ENCODE measurements around the gene TEAD1.

The TEAD1 gene

DNA sequence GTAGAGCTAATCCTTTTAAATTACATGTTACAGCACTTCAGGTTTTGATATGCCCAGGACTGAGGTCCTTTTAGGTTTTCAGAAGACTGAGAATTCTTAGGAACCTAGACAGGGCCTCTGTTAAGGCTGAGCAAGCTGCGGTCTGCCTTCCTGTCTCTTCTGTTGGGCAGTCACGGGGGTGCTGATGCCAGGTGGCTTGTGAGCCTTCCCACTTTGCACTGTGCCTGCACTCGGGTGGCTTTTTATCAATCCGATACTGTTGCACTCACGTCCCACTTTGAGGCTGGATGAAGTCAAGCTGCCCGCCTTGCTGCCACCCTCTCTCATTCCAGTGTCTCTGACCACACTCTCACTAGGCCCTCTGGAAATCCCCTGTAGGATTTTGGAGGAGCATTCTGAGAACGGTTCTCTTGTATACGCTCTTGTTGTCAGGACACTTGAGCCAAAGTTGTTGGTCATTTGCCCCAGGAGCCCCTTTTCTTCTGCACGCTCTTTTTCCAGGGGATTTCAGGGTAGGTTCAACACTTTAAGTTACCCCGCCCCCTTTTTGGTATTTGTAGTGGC lies 141.8 kb downstream of the TEAD1 start:
- H3K27ac ChIP-seq: no peak overlapping the region
- no peak for TF ChIP-seq ZFX (IDR thresholded peaks at IDR 0.05)
- TF ChIP-seq, protein P1, sequence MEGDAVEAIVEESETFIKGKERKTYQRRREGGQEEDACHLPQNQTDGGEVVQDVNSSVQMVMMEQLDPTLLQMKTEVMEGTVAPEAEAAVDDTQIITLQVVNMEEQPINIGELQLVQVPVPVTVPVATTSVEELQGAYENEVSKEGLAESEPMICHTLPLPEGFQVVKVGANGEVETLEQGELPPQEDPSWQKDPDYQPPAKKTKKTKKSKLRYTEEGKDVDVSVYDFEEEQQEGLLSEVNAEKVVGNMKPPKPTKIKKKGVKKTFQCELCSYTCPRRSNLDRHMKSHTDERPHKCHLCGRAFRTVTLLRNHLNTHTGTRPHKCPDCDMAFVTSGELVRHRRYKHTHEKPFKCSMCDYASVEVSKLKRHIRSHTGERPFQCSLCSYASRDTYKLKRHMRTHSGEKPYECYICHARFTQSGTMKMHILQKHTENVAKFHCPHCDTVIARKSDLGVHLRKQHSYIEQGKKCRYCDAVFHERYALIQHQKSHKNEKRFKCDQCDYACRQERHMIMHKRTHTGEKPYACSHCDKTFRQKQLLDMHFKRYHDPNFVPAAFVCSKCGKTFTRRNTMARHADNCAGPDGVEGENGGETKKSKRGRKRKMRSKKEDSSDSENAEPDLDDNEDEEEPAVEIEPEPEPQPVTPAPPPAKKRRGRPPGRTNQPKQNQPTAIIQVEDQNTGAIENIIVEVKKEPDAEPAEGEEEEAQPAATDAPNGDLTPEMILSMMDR (conservative IDR thresholded peaks at IDR 0.05): no peak

DNA sequence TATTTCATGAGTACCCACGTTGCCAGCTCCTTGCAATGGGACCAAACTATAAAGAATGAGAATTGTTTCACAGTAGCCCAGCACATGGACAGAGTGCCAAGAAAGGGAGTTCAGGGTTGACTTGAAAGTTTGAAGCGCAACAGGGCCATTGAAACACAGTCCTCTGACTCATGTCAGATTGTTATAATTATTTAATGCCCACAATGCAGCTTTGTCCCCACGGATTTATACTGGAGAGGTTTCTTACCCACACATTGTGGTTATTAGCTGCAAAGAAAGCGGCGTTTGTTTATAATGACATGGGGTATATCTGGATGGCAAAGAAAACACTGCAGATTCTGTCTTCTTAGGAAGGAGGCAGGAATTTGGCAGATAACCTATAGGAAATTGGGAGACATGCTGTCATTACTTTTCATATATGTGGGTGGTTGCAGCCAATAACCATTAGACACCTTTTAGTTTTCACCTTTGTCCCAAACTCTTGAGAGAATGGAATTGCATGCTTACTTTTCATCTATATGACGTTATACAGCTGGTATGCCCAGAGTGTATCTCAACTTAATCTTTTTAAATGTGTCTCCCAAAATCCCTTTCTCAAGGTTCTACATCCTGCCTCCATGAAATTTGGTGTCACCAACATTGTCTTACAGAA lies 143.6 kb downstream of the TEAD1 start:
- TF ChIP-seq ZFX (IDR thresholded peaks at IDR 0.05): no peak
- TF ChIP-seq, protein P1 (conservative IDR thresholded peaks at IDR 0.05): no peak
- no peak overlapping the region for H3K27ac ChIP-seq

DNA sequence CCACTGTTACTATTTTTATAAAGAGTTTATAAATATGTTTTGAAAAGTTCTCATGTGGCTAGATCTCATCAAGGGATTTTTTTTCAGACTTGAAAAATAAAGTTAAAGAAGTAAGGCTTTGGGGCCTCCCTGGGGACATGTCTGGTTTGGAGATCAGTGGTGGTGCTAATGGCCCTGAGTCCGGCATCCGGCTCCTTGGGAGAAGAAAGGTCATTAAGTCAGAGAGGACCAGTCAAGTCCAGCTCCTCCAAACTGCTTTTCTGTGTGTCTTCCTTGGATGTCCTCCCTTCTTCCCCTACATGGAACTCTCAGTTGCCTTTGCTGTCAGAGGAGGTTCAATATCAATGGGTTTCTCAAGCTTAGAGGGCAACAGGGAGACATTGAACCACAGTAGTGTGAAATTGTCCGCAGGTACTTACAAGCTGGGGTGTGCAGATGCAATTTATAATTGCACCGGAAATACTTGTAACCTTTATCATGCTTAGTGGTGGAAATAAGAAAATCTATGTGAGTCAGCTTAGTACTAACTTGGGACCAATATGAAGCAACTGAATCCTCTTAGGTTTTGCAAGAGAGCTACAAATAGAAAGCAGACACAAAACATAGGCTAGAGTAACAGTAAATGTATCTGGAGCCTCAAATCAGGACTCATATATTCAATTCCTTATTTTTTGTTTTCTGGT lies 144.3 kb downstream of the TEAD1 start:
- H3K27ac ChIP-seq: no peak overlapping the region
- no peak for TF ChIP-seq ZFX (IDR thresholded peaks at IDR 0.05)
- TF ChIP-seq, protein P1 (conservative IDR thresholded peaks at IDR 0.05): no peak

GRCh38 chr11:12822392-12823022 lies 148.3 kb downstream of the TEAD1 start:
- H3K27ac ChIP-seq: no peak overlapping the region
- TF ChIP-seq ZFX (IDR thresholded peaks at IDR 0.05): no peak

DNA sequence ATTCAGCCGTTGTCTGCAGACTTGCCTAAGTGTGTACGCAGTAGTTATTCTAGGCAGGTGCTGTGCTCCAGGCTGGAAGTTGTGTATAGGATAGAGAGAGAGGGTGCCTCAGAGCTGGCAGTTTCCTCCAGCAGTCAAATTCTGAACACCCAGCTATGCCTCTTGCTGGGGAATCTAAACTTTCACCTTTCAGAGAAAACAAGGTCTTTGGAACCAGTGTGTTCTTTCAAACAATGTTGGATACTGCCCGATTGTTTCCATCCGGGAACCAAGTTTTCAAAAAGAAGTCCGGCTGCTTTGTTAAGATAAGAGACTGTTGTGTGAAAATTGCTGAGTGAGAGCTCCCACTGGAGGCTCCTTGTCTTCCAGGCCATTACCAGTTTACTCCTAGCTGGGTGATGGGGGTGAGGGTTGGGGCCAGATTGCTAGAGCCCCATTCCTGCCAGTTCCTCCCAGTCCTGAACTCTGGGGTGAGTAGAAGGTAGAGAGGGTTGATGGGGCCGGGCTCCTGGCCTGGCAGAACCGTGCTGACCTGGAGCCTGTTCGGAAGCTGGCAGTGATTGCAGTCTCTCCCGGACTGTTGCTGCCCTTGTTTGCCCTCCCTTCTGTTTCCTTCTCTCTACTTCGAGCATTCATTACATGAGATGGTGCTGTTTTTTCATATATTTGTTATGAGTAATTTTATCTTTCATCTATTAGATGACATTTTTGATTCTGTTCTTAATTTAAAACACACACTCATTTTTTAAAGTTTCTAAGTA lies 150.2 kb downstream of the TEAD1 start:
- TF ChIP-seq, protein P1 (conservative IDR thresholded peaks at IDR 0.05): no peak
- no peak for TF ChIP-seq ZFX (IDR thresholded peaks at IDR 0.05)
- no peak overlapping the region for H3K27ac ChIP-seq

GRCh38 chr11:12826441-12826840 lies 152.2 kb downstream of the TEAD1 start:
- H3K27ac ChIP-seq: no peak overlapping the region
- no peak for TF ChIP-seq ZFX (IDR thresholded peaks at IDR 0.05)
- TF ChIP-seq, protein P1 (conservative IDR thresholded peaks at IDR 0.05): no peak

DNA sequence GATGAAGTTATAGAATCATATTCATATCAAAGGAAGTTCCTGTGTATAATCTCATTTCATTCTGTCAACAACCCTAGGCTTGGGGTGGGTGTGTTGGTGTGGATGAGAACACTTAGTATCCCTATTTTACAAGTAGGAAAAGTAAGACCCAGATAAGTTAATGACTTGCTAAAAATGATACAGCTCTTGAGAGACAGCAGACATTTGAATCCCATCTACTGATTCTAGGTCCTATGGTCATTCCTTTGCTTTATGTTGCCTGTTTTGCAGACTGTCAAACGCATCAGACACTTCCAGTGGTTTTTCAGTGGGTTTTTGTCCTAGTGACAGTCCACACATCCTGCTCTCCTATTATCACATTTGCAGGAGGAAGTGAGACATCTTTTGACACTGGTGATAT lies 153.1 kb downstream of the TEAD1 start:
- peak overlapping the region; percentile 83; the same call in 1 of the 2 replicates for H3K27ac ChIP-seq
- no peak for TF ChIP-seq ZFX (IDR thresholded peaks at IDR 0.05)
- TF ChIP-seq, protein P1 (conservative IDR thresholded peaks at IDR 0.05): no peak
